IPS-NIHi11 (cell line): ENCODE data around the gene PYGO2.
"Not testable (repeated sequence)": the region's sequence is repeated elsewhere in the genome, so short reads cannot be mapped to it uniquely, and the experiment has no call there.

Experiments used
- DNase-seq: peaks from one replicate; pipeline ENCODE4 v3.0.0; 2012; ENCODE audit warnings: mixed read lengths, low spot score

Gene PYGO2

GRCh38 chr1:154978360-154978759, 16.8 kb upstream of the PYGO2 start:
- no peak for DNase-seq

GRCh38 chr1:154977762-154978161, 16.2 kb upstream of the PYGO2 start:
- DNase-seq: not testable (repeated sequence)

- no peak for DNase-seq
Measured at GRCh38 chr1:154975409-154976059, 14.0 kb upstream of the PYGO2 start.

- peak; percentile 79 for DNase-seq
Measured at GRCh38 chr1:154974808-154975408, 13.3 kb upstream of the PYGO2 start.

- peak; percentile 80 for DNase-seq
Measured at GRCh38 chr1:154974102-154974807, 12.7 kb upstream of the PYGO2 start, which contains the start of gene CKS1B. Gene CKS1B (plus strand): TSS chr1:154974681. CDS start chr1:154974746, 65 bp downstream.

GRCh38 chr1:154973344-154974101, 11.9 kb upstream of the PYGO2 start:
- peak; percentile 53 for DNase-seq

GRCh38 chr1:154972517-154973343, 11.1 kb upstream of the PYGO2 start:
- peak; percentile 58 for DNase-seq

GRCh38 chr1:154972213-154972516, 10.6 kb upstream of the PYGO2 start:
- DNase-seq: no peak

GRCh38 chr1:154971341-154971998, 9.9 kb upstream of the PYGO2 start:
- DNase-seq: no peak

GRCh38 chr1:154970631-154971340, 9.2 kb upstream of the PYGO2 start, which contains the start of gene SHC1:
Gene SHC1 (minus strand): TSS chr1:154970747. CDS start chr1:154970526, 221 bp downstream.
- DNase-seq: peak; percentile 90

GRCh38 chr1:154969860-154970452, 8.4 kb upstream of the PYGO2 start:
- DNase-seq: no peak

GRCh38 chr1:154969246-154969645, 7.7 kb upstream of the PYGO2 start:
- DNase-seq: no peak

GRCh38 chr1:154968731-154969130, 7.1 kb upstream of the PYGO2 start:
- DNase-seq: no peak

GRCh38 chr1:154967331-154967950, 5.9 kb upstream of the PYGO2 start:
- DNase-seq: no peak

- no peak for DNase-seq
Measured at GRCh38 chr1:154966111-154966510, 4.5 kb upstream of the PYGO2 start.

GRCh38 chr1:154964359-154964758, 2.8 kb upstream of the PYGO2 start:
- DNase-seq: no peak

GRCh38 chr1:154963643-154964042, 2.1 kb upstream of the PYGO2 start:
- DNase-seq: no peak

GRCh38 chr1:154962795-154963330, 1.3 kb upstream of the PYGO2 start:
- no peak for DNase-seq

GRCh38 chr1:154962156-154962749, 671 bp upstream of the PYGO2 start:
- DNase-seq: peak; percentile 46
